OCI-LY7 (cell line): ENCODE results near the gene MTMR10. TPM values are rescaled to one million over a fixed set of nuclear protein-coding genes. Genes with fewer than 3 reads are reported as not detected.
A peak's percentile ranks its signal among the peaks of the same experiment; 100 is the strongest.

Experiments
- BruUV-seq: library from RNA; stranded (reverse); fragments of 400-500 nt; replicated peaks from 2 replicates; lab custom pipeline; 2021; lab: Mats Ljungman, UMichigan
- CTCF ChIA-PET: fragments of 300-600 bp; sonication (Branson Sonifier 250); formaldehyde crosslinking; loops from one replicate; lab custom pipeline; 2022; ENCODE audit warnings: antibody characterized with exemption; ENCODE audit not compliant: unreplicated experiment; lab: Charles Lee
- POLR2A ChIA-PET: fragments of 300-600 bp; sonication (Branson Sonifier 250); formaldehyde crosslinking; loops from one replicate; lab custom pipeline; 2022; ENCODE audit warnings: antibody characterized with exemption; lab: Charles Lee
- DNase-seq: peaks from one replicate; pipeline ENCODE4 v3.0.0-alpha.2; 2015; ENCODE audit warnings: low spot score
- H2AFZ ChIP-seq: fragments of 200-600 bp; sonication (generic), shearing (Covaris generic); 2 replicates; pipeline ENCODE4 v1.6.1; 2014; ENCODE audit warnings: mild to moderate bottlenecking, antibody characterized with exemption, low read length, moderate library complexity
- H3K27ac ChIP-seq: fragments of 200-600 bp; sonication (generic); 2 replicates; pipeline ENCODE4 v1.5.1; 2014; ENCODE audit warnings: mixed run types, low read depth, mild to moderate bottlenecking, moderate library complexity, low read length, inconsistent platforms; ENCODE audit not compliant: poor library complexity, severe bottlenecking
- H3K36me3 ChIP-seq: fragments of 200-600 bp; sonication (generic); 2 replicates; pipeline ENCODE4 v1.6.1; 2014; ENCODE audit warnings: mild to moderate bottlenecking, antibody characterized with exemption, low read length, moderate library complexity, mixed read lengths; ENCODE audit not compliant: insufficient read depth
- H3K4me1 ChIP-seq: fragments of 200-600 bp; sonication (generic); 2 replicates; pipeline ENCODE4 v1.5.1; 2014; ENCODE audit warnings: mild to moderate bottlenecking, low read length; ENCODE audit not compliant: insufficient read depth, poor library complexity, severe bottlenecking
- H3K4me2 ChIP-seq: fragments of 200-600 bp; sonication (generic); 2 replicates; pipeline ENCODE4 v1.6.1; 2014; ENCODE audit warnings: mild to moderate bottlenecking, low read length
- H3K4me3 ChIP-seq: fragments of 200-600 bp; sonication (generic); 2 replicates; pipeline ENCODE4 v1.5.1; 2014; ENCODE audit warnings: mild to moderate bottlenecking, low read depth, low read length; ENCODE audit not compliant: poor library complexity, severe bottlenecking
- H3K79me2 ChIP-seq: fragments of 200-600 bp; sonication (generic); 2 replicates; pipeline ENCODE4 v1.6.1; 2016; ENCODE audit warnings: low read depth, mild to moderate bottlenecking, low read length, moderate library complexity, mixed read lengths; ENCODE audit not compliant: insufficient read depth
- H3K9me2 ChIP-seq: fragments of 200-600 bp; sonication (generic); 2 replicates; pipeline ENCODE4 v1.6.1; 2016; ENCODE audit warnings: mild to moderate bottlenecking, low read length, mixed read lengths; ENCODE audit not compliant: insufficient read depth
- H3K9me3 ChIP-seq: fragments of 200-600 bp; sonication (generic); 2 replicates; pipeline ENCODE4 v1.6.1; 2014; ENCODE audit warnings: mild to moderate bottlenecking, mixed run types, low read length, mixed read lengths
- H4K20me1 ChIP-seq: fragments of 200-600 bp; sonication (generic); 2 replicates; pipeline ENCODE4 v1.6.1; 2014; ENCODE audit warnings: mild to moderate bottlenecking, antibody characterized with exemption, low read length, moderate library complexity, mixed read lengths; ENCODE audit not compliant: insufficient read depth
- EZH2phosphoT487 ChIP-seq: fragments of 200-600 bp; sonication (generic); IDR thresholded peaks from 2 replicates; pipeline ENCODE4 v1.6.1; 2018; ENCODE audit warnings: low read depth, borderline replicate concordance, mild to moderate bottlenecking, mixed run types, antibody characterized with exemption, low read length, moderate library complexity, mixed read lengths
- intact Hi-C: fragments of 100-400 bp; cut with micrococcal nuclease; formaldehyde crosslinking; loops from one replicate; pipeline ENCODE4 v1.10.0; 2022; ENCODE audit not compliant: unreplicated experiment
- total RNA-seq, 2 experiments: library from RNA; depleted of rRNA in 1 of 2; stranded (reverse); fragments of >200 nt in 1 of 2; shearing (Covaris generic) in 1 of 2; gene quantifications; 2 replicates each; pipeline ENCODE4 v1.2.3, GENCODE V29; 2014 to 2022
- TF ChIP-seq, protein P1 (sequence below): fragments of 200-600 bp; sonication (generic); conservative IDR thresholded peaks from 2 replicates; pipeline ENCODE4 v1.5.1; 2014; ENCODE audit warnings: mild to moderate bottlenecking, antibody characterized with exemption, low read length, moderate library complexity, mixed read lengths

The MTMR10 gene
- total RNA-seq, 2 experiments from 2014 or later, result 10.5 to 15.4 TPM

DNA sequence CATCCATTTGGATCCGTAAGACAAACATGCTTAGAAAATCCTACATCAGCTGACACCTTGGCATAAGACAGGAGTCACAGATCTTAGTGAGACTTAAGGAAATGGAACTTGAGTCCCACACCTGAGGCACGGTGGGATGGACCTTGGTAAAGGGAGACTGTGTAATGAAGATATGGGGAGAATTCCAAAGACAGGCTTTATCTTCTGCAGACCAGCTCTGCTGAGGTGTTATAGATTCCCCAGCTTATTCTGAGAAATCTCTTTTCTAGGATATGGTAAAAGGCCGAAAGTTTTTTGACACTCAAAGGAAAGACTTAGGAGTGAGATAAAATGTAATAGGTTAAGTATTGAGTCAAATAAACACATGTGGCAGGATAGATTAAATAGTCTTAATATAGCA lies 8.3 kb upstream of the MTMR10 start:
- Histone ChIP-seq H3K36me3 (no peaks in the 10 kb centered on the region), H3K79me2 (no peaks in the 10 kb centered on the region), H3K4me1 (peaks cover 17% of the 10 kb centered on the region), H3K4me2 (no peak overlapping the region), H3K27ac (no peak overlapping the region), H2AFZ (no peak overlapping the region), H3K4me3 (no peak overlapping the region), H3K9me3 (no peaks in the 10 kb centered on the region), H3K9me2 (no peaks in the 10 kb centered on the region), H4K20me1 (no peaks in the 10 kb centered on the region)
- no TSS peak for BruUV-seq
- CTCF ChIA-PET, result no interaction called here
- no peak for DNase-seq
- TF ChIP-seq, protein P1, sequence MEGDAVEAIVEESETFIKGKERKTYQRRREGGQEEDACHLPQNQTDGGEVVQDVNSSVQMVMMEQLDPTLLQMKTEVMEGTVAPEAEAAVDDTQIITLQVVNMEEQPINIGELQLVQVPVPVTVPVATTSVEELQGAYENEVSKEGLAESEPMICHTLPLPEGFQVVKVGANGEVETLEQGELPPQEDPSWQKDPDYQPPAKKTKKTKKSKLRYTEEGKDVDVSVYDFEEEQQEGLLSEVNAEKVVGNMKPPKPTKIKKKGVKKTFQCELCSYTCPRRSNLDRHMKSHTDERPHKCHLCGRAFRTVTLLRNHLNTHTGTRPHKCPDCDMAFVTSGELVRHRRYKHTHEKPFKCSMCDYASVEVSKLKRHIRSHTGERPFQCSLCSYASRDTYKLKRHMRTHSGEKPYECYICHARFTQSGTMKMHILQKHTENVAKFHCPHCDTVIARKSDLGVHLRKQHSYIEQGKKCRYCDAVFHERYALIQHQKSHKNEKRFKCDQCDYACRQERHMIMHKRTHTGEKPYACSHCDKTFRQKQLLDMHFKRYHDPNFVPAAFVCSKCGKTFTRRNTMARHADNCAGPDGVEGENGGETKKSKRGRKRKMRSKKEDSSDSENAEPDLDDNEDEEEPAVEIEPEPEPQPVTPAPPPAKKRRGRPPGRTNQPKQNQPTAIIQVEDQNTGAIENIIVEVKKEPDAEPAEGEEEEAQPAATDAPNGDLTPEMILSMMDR, result no peak
- no peak for TF ChIP-seq EZH2phosphoT487
- POLR2A ChIA-PET, result no interaction called here
- intact Hi-C loops, result no loop called here

DNA sequence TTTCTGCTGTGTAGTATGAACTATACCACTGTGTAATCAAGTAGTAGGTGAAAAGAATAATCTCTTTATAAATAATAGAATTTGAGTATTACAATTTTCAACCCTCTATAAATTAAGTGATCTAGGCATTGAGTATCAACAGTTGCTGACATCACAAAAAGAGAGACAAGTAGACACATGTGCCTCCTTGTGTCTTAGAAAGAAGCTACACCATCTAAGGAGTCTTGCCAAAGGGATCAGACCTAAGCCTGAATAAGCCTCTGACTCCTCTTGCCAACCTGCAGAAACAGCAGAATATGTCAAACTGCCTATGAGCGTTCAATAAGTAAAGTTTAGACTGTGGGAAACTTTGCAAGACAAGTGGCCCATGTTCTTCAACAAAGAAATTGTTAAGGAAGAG lies 5.8 kb upstream of the MTMR10 start:
- ChIA-PET CTCF (no interaction called here), POLR2A (interaction anchor here (0.6 kb wide), 1 partner anchor 423 kb away, joined by 4 read pairs; no protein-coding TSS in a partner anchor)
- no peaks in the 10 kb centered on the region for H3K36me3 ChIP-seq
- no peak for DNase-seq
- intact Hi-C loops, result no loop called here
- no peaks in the 10 kb centered on the region for H3K79me2 ChIP-seq
- no peaks in the 10 kb centered on the region for H3K9me3 ChIP-seq
- H3K4me1 ChIP-seq, result peaks cover 3% of the 10 kb centered on the region
- H2AFZ ChIP-seq, result no peak overlapping the region
- no peaks in the 10 kb centered on the region for H4K20me1 ChIP-seq
- H3K4me3 ChIP-seq, result no peak overlapping the region
- BruUV-seq, result no TSS peak
- no peaks in the 10 kb centered on the region for H3K9me2 ChIP-seq
- no peak overlapping the region for H3K27ac ChIP-seq
- H3K4me2 ChIP-seq, result no peak overlapping the region
- no peak for TF ChIP-seq EZH2phosphoT487
- TF ChIP-seq, protein P1, result no peak

DNA sequence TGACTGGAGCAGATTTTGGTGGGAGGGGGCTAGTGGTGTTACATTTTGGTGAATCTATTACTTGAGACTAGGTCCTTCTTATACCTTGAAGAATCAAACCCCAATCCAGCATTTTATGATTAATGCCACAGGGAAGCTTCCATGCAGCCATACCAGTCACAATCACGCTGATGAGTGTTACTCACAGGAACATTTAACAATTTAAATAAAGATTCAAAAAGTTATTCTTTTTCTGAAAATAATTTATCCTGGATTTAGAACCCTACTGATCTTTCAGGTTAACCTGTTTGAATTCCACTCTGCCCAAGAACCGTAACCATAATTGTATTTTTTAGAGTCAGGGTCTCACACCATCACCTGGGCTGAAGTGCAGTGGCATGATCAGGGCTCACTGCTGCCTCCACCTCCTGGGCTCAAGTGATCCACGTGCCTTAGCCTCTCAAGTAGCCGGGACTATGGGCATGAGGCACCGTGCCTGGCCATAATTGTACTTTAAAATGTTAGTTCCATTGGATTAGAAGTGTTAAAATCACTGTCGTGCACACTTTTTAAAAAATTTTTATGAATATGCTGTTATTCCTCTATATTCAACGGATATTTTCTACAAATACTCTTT lies 929 bp upstream of the MTMR10 start:
- Histone ChIP-seq H3K9me3 (no peaks in the 10 kb centered on the region), H3K79me2 (no peaks in the 10 kb centered on the region; the same call in 1 of the 2 replicates), H3K27ac (no peak overlapping the region), H4K20me1 (no peaks in the 10 kb centered on the region), H3K9me2 (no peaks in the 10 kb centered on the region), H3K36me3 (no peaks in the 10 kb centered on the region), H3K4me3 (peak overlapping the region; percentile 82), H2AFZ (peak overlapping the region; percentile 88), H3K4me2 (peak overlapping the region; percentile 82), H3K4me1 (peaks cover 17% of the 10 kb centered on the region)
- ChIA-PET CTCF (no interaction called here), POLR2A (interaction anchor here (0.6 to 4.9 kb wide), 5 partner anchors 11 to 376 kb away, joined by 3 to 43 read pairs (median 4); no protein-coding TSS in a partner anchor)
- no peak for TF ChIP-seq EZH2phosphoT487
- TF ChIP-seq, protein P1, result peak; percentile 33; the same call in 1 of the 2 replicates
- DNase-seq, result peak; percentile 21
- intact Hi-C loops, result loop anchor here (1.0 to 5.0 kb wide), 3 partner anchors 12 to 135 kb away; partner anchors contain the start of gene FAN1
- BruUV-seq, result no TSS peak
